ENCODE results near the gene LYVE1.

The LYVE1 gene

DNA sequence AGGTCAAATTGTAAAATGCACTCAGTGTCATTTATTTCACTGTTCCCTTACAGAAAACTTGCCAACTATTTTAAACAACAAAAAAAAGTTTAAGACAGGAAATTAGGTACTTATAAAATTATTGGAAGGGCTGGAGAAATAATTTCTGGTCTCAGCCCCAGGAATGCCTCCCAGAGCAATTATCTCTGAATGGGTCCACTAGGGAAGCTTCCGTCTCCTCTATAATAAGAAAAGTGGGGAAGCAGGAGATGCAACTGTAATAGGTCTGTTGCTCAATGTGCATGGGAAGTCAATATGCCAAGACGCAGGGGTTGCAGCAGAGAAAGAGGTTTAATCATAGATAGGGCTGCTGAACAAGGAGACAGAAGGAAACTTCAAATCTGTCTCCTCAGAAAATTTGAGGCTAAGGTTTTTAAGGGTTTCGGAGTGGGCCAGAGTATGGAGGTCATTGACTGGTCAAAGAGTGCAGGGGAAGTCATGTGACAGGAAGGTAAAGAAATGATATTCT lies 16.6 kb downstream of the LYVE1 start:
- no peak for DNase-seq

- DNase-seq: no peak
Observed at GRCh38 chr11:10551290-10551592, 17.2 kb downstream of the LYVE1 start.

GRCh38 chr11:10550503-10551289 lies 17.8 kb downstream of the LYVE1 start:
- DNase-seq: no peak

DNA sequence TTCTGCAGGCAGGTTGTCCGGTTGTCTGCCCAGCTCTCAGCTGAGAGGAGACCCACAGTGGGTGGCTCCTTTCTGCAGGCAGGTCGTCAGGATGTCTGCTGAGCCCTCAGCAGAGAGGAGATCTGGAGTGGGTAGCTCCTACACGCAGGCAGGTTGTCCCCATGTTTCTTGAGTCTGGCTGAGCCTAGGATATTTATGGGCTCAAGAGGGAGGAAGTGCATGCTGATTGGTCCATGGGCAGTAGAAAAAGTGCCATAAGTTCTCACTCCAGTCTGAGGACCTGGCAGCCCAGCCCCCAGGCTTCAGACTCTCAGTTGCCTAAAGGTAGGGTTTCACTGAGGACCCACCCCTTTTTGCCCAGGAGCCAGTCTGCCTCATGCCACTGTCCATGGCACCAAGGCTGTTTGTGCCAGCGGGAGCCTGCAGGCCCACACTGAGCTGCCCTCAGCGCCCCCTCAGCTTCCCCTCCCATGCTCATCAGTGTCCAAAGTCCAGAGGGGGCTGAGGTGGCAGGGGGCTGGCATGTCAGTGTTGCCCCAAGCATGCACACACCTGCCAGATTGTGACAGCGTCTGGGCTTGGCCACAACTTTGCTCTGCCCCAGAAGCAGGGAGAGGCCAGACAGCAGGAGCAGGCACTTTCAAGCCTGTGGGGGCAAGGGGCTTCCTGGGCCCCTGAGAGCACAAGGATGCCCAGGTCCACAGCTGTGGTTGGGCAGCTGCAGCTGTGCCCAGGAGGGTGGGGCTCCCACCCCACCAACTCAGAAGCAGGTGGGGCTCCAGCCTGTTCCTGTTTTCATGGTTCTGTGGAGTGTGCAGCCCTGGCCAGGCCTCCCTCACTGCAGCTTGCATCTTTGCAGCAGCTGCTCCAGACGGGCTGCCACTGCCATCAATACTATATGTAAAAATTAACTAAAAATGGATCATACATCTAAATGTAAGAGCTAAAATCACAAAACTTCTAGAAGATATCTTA lies 23.7 kb downstream of the LYVE1 start:
- no peak for DNase-seq

DNA sequence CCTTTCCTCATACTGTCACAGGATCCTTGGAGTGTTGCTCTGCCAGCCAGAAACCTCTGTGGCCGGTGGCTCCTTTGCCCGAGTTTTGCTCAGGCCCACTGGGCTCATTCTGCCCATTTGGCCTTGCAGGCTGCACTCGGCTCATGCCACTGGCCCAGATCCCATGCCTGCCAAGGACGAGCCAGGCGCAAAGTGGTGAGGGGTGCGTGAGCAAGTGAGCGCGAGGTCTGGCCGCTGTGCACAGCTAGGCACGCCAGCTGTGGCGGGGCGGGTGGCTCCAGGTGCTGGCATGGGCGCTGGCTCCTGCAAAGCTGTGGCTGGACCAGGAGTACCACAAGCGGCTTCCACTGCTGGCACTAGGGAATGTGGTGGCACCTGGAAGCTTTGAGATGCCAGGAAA lies 24.7 kb downstream of the LYVE1 start:
- DNase-seq: no peak

- DNase-seq: no peak
Observed at GRCh38 chr11:10542776-10543175, 25.7 kb downstream of the LYVE1 start.

DNA sequence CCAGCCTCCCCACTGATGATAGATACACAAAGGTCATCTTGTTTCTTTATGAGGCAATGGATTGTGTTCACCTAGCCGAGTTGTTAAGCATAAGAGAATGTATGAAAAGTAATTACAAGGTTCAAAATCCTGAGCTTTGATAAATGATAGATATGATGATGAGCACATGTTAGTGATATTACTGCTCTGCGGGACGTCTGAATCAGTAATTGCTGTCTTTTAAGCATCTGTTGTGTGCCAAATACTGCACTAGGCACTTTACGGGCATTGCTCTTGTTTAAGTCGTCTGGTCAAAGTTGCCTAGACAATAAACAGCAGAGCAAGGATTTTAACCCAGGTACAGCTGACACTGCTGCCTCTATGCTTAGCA lies 26.9 kb downstream of the LYVE1 start:
- no peak for DNase-seq

DNA sequence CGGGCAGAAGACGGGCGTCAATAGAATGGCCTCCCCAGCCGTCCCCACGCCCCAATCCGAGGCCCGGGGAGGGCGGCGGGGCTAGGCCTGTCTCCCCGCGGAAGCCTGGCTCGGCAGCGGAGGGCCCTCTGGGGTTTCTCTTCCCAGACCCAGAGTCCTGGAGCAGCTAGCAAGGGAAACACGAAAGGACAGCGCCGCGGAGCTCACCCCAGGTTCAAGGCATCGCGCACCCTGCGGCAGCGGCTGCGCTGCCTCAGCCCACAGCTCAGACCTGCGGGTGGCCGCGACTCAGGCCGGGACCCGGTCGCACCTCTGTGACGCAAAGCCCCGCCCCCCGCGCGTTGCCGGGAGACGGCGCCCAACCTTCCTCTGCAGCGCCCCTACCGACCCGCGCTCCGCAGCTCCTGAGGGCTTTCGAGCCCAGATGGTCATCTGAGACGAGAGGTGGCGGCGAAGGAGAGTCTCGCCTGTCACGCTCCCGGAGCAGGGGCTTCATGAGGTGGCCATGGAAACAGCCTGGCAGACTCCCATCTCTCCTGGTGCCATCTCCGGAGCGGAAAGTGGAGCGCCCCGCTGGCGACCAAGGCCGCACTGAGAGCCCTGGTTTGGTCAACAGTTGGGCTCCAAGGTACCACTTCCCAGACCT lies 27.4 kb downstream of the LYVE1 start, which contains the start of gene RNF141:
Gene RNF141, minus strand, starts transcription at position 273 of the 646 bp plus-strand sequence. CDS start 7,029 bp downstream, outside the sequence.
- peak; percentile 79 for DNase-seq

GRCh38 chr11:10540546-10540914 lies 27.9 kb downstream of the LYVE1 start:
- DNase-seq: no peak

DNA sequence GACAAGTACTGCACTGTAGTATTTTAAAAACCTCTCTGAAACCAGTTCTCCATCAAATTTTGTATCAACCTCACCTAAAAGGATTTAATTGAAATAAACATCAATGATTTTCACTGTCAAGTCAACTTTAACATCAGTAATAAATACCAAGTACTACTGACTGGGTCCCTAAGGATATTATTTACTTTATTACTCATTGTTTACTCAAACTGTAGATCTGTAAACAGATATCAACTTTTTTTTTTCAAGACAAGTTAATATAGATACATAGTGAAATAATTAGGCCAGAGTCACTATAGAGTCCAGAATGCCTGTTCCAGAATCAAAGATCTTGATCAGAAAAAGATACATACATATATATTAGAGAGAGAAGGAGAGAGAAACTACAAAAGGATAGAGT lies 29.1 kb downstream of the LYVE1 start:
- no peak for DNase-seq

DNA sequence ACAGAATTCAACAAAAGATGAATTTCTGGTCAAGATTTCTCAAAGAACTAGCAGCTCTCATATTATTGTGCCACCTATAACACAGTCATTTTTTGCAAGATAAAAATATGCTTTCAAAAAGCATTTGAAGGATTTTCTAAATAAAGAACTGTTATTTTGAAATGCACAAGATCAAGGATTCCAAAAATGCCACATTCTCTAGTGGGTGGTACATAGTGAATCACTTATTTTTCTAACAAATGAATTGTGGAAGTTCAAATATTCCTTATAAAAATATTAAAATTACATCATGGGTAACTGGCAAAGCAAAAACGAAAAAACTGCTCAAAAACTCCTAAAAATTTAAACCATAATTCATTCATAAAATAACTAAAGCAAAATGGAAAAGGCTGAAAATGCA lies 29.5 kb downstream of the LYVE1 start:
- DNase-seq: no peak

GRCh38 chr11:10537600-10537999 lies 30.9 kb downstream of the LYVE1 start:
- no peak for DNase-seq

DNA sequence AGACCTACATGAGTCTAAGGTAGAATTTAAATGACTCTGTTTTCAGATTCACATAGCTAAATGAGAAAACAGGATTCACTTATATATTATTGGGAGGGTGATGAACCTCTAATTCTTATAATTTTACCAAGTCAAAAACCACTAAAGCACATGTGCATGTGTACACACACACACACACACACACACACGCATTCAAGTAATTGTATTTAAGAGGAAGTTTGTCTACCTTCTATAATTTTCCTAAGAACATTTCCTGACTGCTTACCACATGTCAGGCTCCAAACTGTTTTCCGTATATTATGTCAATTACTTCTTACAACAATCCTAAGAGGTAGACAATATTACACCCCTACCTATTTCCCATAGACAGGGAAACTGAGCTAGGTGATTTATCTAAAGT lies 34.1 kb downstream of the LYVE1 start:
- DNase-seq: no peak

DNA sequence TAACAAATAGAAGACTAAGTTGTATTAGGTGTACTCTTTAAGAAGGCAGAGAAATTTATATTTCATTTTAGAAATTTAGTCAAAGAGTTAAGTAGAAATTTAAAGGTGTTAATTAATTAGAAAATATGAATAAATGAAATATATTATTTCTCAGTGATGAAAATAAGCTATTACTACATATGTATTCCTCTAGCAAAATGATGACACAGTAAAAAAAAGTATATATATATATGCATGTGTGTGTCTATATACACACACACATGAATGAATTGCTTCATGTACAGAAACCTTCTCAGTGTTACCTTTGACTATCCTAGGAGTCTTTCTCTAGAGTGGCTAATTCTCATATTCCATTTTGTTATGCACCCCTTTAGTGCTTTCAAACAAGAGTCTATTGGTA lies 35.1 kb downstream of the LYVE1 start:
- no peak for DNase-seq

- no peak for DNase-seq
Observed at GRCh38 chr11:10532526-10532925, 35.9 kb downstream of the LYVE1 start.

DNA sequence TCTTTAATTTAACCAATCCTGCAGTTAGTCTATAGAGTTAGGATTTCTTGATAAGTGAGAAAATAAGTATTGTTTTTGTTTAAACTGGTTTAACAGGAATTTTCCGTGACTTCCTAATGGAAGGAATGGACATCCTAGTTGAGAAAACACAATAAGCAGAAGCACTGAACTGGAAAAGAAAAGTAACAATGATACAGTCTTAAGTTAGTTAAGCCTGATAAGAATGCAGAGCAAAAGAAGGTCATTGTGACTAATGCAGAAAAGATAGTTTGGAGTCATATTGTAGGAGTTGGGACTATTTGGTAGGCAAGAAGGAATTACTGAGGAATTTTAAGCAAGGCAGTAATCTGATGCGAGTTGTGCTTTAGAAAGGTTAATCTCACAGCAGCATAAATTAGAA lies 39.2 kb downstream of the LYVE1 start:
- DNase-seq: no peak

GRCh38 chr11:10528121-10528520 lies 40.3 kb downstream of the LYVE1 start:
- DNase-seq: no peak

GRCh38 chr11:10526974-10527918 lies 41.2 kb downstream of the LYVE1 start:
- no peak for DNase-seq

- DNase-seq: no peak
Observed at GRCh38 chr11:10524471-10524870, 44.0 kb downstream of the LYVE1 start.

DNA sequence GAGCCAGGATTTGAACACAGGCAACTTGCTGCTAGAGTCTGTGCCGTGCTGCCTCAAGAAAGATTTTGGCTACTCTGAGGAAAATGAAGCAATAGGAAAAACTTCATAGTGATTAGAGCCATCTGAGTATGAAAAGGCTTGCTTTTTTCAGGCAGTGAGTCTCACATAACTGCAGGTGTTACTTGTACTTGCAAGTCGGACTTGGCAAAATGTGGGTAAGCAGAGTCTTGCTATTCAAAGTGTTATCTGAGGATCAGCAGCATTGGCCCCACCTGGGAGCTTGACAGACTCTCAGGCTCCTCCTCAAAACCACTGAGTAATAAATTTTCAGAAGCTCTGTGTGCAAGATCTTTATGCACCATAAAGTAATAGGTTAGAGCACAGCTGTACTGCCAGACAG lies 45.5 kb downstream of the LYVE1 start:
- no peak for DNase-seq

- DNase-seq: no peak
Observed at GRCh38 chr11:10522276-10522675, 46.2 kb downstream of the LYVE1 start.

DNA sequence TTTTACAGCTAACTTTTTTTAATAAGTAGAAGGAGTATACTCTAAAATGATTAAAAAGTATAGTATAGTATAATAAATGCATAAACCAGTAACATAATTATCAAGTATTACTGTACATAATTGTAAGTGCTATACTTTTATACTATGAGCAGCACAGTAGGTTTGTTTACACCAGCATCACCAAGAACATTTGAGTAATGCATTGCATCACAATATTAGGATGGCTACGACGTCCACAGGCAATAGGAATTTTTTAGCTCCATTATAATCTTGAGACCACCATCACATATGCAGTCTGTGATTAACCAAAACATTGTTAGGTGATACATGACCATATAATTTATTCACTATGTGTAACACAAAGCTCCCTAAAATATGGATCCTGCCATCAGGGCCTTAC lies 47.9 kb downstream of the LYVE1 start:
- DNase-seq: no peak
